HG03159 (cell line): ENCODE measurements around the gene SKOR2.

ENCODE experiments used
- ATAC-seq: cut with Tn5 transposase; IDR thresholded peaks from one replicate; pipeline ENCODE4 v1.9.1; 2021; ENCODE audit warnings: mild to moderate bottlenecking, moderate library complexity; ENCODE audit not compliant: unreplicated experiment

Gene SKOR2

GRCh38 chr18:47251289-47252120 is at the start of gene SKOR2:
TSS of gene SKOR2 (minus strand) at chr18:47251660. CDS start at chr18:47249183, 2,477 bp downstream.
- no peak for ATAC-seq

DNA sequence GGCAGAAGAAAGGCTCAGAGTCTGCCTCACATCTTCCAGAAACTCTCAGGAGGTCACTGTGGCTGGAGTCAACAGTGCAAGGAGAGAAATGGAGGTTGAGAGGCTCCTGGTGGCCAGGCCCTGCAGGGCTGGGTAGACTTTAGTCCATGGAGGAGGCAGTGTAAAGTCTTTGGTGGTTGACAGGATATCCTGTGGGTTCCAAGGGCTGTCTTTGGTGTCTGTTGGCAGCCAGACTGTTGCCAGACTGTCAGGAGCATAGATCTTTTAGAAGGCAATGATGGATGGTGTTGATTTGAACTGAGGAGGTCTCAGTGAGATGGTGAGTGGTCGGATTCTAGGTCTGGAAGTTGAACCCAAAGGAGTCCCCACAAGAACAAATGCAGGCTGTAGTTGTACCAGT is 45.0 kb upstream of the SKOR2 start:
- ATAC-seq, result no peak

GRCh38 chr18:47294801-47295200 is 43.3 kb upstream of the SKOR2 start:
- ATAC-seq, result no peak

DNA sequence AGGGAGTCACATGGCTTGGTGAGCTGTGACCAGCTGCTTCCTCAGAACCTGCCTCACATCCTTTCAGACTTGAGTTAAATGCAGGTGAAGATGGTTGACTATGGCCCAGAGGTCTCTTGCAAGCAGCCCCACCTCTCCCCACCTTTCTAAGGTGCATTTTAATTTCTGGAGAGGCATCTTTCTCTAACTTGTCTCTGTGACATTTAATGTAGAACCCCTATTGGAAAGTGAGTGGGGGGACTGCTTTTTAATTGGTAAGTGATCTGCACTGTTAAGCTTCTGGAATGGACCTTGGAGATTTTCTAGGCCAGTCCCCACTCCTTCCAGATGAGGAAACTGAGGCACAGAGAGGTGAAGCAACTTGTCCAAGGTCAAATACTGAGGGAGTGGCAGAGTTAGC is 37.3 kb upstream of the SKOR2 start:
- no peak for ATAC-seq

DNA sequence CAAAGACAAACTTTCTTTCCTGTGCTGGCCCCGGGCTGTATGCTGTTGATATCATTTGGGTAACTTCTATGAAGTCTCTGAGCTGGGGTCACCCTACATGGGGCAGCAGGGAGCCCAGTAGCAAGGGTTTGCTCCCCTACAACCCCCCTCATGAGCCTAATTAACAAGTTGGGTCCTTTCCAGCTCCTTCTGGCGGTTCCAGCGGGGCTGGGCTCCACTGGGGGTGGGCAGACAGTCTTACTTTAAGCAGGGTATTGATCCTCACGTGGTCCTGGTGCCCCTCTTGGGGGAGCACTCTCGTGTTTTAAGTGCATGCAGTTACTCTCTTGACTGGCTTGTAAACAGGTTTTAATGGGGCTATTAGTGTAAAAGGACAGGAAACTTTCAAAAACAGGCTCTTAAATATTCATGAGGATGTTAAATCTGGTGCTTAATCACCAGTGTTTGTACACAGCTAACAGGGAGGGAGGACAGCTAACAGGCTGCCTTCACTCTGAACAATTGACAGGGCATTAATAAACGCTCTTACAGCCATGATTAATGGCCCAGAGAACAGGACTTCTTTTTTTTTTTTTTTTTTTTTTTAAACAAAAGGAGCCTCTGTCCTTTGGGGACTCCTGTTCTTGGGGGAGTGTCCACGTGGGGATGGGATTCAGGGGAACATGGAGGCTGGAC is 36.6 kb upstream of the SKOR2 start:
- ATAC-seq, result no peak

- ATAC-seq, result no peak
Observed at GRCh38 chr18:47286776-47287410, 35.4 kb upstream of the SKOR2 start.

GRCh38 chr18:47285456-47285855 is 34.0 kb upstream of the SKOR2 start:
- ATAC-seq, result no peak

DNA sequence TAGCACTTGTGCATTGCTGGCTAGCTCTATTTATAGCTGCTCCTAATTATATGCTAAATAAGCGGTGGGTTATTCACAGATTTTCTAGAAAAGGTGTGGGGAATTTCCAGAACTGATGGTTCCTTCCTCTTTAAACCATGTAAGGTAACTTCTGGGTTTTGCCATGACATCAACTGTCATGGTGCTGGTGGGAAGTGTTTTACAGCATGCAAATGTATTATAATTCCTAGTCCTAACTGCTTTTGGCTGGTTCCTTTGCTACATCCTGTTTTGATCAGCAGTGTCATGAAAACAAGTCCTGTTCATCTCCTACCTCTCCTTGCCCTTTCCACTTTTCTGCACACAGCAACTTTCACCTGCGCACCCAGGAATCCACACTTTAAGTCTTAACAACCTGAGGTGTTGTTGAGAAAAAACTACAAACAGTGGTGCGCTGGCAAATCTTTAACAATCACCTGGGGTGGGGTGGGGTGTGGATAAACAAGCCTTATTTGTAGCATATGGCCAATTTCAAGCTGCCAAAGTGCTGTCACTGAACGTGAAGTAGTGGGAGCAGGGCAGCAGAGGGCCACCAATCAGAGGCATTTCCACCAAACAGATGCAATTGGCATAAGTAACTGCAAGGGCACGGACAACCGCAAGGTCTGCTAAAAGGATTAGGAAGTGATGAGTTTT is 33.4 kb upstream of the SKOR2 start:
- no peak for ATAC-seq

DNA sequence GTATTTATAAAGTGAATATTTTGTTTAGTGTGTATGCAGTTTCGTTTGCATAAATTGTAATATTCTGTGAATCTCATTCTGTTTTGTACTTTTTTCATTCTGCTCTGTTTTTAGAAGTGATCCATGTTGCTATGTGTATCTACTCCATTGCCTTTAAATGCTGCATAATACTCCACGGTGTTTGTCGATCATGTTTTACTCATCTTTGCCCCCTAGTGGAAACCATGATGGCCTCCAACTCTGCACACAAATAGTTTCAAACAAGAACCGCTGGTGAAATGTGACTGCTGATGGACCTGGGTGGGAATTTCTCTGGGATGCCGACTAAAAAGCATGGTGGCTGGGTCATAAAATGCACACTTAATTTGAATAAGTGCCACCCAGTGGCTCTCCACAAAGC is 32.0 kb upstream of the SKOR2 start:
- no peak for ATAC-seq

GRCh38 chr18:47280121-47280520 is 28.7 kb upstream of the SKOR2 start:
- no peak for ATAC-seq

- no peak for ATAC-seq
Observed at GRCh38 chr18:47274961-47275360, 23.5 kb upstream of the SKOR2 start.

DNA sequence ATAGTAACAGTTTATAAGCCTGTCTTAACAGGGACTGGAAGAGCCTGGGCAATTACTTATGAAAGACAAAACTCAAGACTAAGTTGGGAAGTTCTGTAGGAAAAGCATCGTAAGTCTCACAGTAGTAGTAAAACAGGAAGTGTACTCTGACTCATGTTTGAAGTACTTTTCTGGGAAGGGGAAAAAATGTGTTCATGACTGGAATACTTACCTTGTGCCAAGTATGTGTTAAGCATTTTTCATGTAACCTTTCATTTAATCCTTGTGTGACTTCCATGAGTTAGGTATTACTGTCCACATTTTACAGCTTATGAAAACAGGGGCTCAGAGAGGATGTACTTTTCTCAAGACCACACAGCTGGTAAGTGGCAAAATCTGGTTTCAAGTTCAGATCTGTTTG is 13.7 kb upstream of the SKOR2 start:
- no peak for ATAC-seq

DNA sequence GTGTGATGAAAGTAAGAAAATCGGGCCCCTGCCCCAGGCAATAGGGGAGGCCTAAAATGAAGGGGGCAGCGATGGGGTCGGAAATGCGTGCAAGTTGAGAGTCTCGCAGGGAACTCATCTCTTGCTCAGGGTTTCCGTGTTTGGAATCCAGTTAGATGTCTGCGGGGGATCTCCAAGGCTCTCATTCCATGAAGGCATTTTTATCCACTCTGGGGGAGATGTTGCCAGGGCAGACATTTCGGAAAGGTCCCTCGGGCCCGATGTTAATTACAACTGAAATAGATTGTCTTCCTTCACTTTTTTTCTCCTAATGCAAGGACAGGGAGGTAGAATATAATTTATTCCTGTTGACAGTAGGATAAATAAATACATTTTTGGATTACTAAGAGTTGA is 12.8 kb upstream of the SKOR2 start:
- no peak for ATAC-seq

GRCh38 chr18:47263430-47264307 is 12.2 kb upstream of the SKOR2 start:
- ATAC-seq, result no peak

GRCh38 chr18:47263150-47263429 is 11.6 kb upstream of the SKOR2 start:
- ATAC-seq, result no peak

- ATAC-seq, result no peak
Observed at GRCh38 chr18:47262301-47263149, 11.1 kb upstream of the SKOR2 start.

- no peak for ATAC-seq
Observed at GRCh38 chr18:47261902-47262300, 10.4 kb upstream of the SKOR2 start.

DNA sequence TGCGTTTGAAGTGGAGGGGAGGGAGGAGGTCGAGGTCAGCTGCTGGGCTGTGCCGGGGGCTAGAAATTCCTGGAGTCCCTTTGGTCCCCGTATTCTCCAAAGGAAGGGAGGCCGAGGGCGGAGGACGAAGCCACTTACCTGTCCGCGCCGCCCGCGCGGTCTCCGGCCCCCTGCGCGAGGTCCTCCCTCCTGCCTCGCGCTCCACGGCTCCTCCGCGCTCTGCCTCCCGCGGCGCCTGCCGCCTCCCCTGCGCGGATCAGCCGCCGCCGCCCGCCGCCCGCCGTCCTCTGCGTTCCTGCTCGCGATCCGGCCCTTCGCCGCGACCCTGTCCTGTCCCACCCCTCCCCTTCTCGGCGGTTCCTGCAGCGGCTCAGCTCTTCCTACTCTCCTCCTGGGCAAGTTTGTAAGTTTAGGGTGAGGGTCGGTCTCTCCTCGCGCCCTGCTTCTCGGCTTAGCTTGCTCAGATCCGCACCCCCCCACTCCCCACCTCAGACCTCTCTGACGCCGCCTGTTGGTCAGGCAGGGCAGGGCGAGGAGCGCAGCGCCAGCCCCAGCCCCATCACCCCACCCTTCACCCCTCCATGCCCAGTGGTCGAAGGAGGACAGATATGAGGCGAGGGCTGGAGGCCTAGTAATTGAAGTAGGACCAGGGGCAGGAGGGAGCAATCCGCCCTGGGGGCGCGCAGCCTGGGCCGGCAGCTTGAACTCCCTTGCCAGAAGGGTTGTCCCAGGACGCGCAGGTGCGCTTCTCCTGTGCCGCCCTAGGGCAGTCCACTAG is 9.7 kb upstream of the SKOR2 start:
- ATAC-seq, result no peak
